Stimulated activated CD4-positive, alpha-beta T cell treated with anti-CD3 and anti-CD28 coated beads, Interleukin-4, amount 100 ng/mL, for 4 hours (primary cell): ENCODE results near the gene CILP.
A peak's percentile ranks its signal among the peaks of the same experiment; 100 is the strongest.
"Not testable (repeated sequence)": the region's sequence is repeated elsewhere in the genome, so short reads cannot be mapped to it uniquely, and the experiment has no call there.

Experiments
- DNase-seq, 2 experiments: peaks; one replicate each; pipeline ENCODE4 v3.0.0-alpha.2; 2020

CILP gene, protein sequence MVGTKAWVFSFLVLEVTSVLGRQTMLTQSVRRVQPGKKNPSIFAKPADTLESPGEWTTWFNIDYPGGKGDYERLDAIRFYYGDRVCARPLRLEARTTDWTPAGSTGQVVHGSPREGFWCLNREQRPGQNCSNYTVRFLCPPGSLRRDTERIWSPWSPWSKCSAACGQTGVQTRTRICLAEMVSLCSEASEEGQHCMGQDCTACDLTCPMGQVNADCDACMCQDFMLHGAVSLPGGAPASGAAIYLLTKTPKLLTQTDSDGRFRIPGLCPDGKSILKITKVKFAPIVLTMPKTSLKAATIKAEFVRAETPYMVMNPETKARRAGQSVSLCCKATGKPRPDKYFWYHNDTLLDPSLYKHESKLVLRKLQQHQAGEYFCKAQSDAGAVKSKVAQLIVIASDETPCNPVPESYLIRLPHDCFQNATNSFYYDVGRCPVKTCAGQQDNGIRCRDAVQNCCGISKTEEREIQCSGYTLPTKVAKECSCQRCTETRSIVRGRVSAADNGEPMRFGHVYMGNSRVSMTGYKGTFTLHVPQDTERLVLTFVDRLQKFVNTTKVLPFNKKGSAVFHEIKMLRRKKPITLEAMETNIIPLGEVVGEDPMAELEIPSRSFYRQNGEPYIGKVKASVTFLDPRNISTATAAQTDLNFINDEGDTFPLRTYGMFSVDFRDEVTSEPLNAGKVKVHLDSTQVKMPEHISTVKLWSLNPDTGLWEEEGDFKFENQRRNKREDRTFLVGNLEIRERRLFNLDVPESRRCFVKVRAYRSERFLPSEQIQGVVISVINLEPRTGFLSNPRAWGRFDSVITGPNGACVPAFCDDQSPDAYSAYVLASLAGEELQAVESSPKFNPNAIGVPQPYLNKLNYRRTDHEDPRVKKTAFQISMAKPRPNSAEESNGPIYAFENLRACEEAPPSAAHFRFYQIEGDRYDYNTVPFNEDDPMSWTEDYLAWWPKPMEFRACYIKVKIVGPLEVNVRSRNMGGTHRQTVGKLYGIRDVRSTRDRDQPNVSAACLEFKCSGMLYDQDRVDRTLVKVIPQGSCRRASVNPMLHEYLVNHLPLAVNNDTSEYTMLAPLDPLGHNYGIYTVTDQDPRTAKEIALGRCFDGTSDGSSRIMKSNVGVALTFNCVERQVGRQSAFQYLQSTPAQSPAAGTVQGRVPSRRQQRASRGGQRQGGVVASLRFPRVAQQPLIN

DNA sequence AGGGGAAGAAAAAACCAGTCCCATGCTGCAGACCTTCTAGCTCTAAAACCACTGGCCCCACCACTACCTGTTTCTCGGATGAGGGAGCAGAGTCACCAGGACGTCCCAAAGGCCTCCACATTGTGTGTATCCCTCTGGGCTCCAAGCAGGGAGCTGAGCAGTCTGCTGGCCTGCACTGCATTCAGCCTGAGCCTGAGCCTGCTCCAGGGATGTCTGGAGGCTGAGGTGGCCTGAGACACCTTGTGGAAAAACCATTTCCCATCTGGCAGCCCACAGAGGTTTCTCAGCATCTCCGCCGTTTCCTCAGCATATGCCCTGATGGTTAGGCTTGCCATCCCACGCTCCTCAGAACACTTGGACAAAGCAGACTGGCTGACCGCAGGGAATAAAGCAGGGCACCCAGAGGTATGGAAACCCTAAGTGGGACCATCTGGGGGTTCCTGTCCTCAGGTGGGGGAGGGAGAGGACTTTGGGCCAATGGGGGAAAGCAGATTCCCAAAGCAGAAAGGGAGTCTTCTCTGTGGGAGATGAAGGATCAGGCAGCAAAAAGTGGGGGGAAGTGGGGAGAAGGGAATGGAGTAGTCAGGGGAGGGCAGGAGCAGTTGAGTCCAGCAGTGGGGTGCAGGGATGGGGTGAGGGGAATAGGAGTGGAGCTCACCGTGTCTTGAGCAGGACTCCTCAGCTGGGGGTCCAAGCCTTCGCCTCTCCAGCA lies at the start of gene CILP:
CILP (minus strand) TSS at position 704 of the 712 bp plus-strand sequence. CDS start 1,718 bp downstream, outside the sequence.
- no peak for DNase-seq

GRCh38 chr15:65260968-65261367 lies 49.7 kb upstream of the CILP start:
- DNase-seq = no peak

GRCh38 chr15:65259367-65259797 lies 48.1 kb upstream of the CILP start:
- DNase-seq = no peak

GRCh38 chr15:65258375-65259262 lies 47.3 kb upstream of the CILP start:
- DNase-seq = no peak

GRCh38 chr15:65255486-65256140 lies 44.3 kb upstream of the CILP start:
- DNase-seq = no peak

- no peak for DNase-seq
Observed at GRCh38 chr15:65254758-65255157, 43.5 kb upstream of the CILP start.

DNA sequence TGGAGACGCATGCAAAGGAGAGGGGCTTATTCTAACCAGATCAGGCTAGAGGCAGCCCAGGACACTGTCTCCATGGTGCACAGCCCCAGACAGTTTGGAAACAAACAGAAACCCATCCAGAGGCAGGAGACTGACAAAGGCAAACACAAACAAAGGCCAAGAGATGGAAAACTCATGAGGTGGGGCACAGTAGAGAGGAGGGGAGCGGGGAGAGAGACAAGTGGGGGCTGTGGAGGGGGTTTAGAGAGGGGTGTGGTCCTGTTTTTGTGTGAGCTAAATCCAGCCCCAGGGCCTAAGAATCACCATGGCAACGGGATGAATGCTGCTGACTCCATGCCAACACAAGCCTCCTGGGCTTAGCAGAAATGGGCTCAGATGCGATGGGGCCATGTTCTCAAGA lies 43.1 kb upstream of the CILP start:
- DNase-seq = no peak

DNA sequence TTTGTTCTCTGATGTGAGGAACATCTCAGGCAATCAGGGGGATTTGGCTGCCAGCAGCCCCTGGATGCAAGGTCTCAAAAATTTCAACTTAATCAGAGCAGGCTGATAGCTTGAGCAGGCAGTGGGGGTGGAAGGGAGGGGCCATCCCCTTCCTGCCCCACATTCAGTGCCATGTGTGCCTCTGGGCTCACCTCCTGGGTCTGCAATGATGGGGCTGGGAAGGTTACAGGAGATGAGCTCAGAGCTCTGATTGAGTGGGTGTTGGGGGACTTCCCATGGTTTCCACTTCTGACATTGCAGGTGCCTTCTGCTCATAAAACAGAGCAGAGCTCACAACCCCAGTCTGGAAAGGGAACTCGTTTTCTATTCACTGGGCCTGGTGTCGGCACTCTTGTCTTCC lies 38.4 kb upstream of the CILP start:
- peak; percentile 57 to 77 for DNase-seq

DNA sequence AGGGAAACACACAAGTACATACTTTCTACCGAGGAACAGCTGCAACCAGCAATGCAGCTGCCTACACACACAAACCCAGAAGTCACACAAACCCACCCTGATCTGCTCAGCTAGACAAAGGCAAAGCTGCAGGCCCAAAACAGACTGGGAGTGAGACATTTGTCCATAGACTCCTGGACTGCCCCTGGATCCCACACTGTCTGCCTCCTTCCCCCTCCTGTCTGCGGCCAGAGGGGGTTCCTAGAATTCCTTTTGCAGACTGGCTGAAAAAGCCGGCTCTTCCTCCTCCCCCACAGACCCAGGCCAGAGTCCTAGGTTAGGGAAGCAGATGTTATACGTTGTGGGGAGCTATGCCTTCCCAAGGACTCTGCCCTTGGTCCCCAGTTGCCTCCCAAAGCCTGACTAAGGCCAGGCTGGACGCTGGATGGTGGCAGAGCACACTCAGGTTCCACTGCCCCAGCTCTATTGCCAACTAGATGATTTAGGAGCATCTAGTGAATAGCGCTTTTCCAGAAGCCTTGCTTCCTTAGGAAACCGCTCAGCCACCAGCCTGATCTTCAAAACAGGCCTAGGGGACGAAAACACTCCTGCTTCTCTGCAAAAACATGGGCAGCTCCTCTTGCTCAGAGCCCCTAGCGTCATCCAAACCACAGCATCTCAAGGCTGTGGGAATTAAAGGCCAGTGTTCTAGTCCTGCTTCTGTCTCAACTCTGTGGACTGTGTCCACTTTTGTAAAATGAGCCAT lies 37.4 kb upstream of the CILP start:
- DNase-seq = no peak

GRCh38 chr15:65246939-65247338 lies 35.7 kb upstream of the CILP start:
- no peak for DNase-seq

- DNase-seq = no peak
Observed at GRCh38 chr15:65246026-65246714, 34.9 kb upstream of the CILP start.

DNA sequence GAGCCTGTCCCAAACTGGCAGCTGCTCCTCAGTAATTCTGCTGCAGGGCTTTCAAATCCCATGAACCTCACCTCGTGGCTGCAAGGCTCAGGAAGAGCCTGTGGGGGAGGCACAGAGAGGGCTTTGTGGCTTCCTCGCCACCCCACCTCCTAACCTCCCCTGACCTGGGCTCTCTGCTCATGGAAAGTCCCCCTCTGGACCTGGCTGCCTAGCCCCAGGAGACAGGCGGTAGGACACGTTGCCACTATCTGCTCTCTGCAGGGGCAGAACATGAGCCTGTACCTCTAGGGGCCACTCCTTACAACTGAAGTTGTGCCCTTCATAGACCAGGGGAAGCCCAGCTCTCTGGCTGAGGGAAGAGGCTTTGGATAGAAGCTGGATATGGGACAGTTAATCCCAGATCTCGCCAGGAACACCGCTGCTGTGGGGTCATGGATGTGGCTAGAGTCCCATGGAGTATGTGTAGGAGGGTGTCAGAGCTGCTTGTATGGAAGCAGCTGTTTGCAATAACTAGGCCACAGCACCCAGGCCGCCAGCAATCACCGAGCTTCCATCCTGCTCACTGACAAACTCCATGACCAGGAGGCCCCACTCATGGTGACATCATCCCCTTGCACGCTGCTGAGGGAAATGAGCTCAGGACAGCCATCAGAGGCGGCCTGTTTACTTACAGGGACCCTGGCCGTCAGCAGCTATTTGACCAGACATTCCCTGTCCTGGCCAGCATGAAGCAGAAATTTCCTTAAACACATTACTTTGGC lies 34.0 kb upstream of the CILP start:
- no peak for DNase-seq

DNA sequence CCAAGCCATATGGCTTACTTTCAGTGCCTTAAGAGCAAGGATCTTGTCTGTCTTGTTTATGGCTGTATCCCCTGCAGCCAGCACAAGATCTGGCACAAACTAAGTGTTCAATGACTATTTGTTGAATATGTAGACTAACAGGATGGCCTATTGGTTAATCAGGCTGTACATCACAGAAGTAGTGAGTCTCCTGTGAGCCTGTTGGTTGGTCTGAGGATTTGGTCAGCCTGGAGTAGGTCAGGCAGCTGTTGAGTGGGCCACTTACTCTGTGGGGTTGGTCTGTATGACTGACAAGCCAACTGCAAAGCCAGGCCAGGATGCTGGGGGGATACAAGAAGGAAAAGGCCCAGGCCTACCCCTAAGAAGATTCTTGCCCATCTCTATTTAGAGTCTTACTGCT lies 33.4 kb upstream of the CILP start:
- DNase-seq = no peak

GRCh38 chr15:65236443-65236842 lies 25.2 kb upstream of the CILP start:
- not testable (repeated sequence) for DNase-seq

DNA sequence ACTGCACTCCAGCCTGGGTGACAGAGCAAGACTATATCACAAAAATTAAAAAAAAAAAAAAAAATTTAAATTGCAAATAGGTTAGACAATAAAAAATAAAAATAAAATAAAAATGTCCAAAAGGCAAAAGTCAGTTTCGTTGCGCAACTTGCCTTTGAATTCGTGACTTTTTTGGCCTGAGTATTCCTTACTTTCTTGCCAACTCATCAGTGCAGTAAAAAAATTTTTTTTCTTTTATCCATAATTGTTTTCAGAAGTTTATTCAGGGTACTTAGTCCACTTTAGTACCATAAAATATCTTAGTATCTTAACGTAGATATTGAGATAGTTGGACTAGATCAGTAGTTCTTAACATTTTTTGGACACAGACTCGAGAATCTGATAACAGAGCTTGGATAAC lies 22.4 kb upstream of the CILP start:
- no peak for DNase-seq

DNA sequence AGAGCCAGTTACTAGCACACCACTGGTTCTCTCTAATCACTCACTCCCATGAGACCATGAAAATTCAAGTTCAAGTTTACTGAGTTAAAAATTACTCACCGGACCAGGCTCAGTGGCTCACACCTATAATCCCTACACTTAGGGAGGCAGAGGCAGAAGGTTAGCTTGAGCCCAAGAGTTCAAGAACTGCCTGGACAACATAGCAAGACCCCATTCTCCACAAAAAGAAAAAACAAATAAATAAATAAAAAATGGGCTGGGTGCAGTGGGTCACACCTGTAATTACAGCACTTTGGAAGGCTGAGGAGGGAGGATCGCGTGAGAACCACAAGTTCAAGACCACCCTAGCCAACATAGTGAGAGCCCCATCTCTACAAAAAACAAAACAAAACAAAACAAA lies 21.2 kb upstream of the CILP start:
- no peak for DNase-seq

GRCh38 chr15:65231306-65231705 lies 20.0 kb upstream of the CILP start:
- DNase-seq = no peak

DNA sequence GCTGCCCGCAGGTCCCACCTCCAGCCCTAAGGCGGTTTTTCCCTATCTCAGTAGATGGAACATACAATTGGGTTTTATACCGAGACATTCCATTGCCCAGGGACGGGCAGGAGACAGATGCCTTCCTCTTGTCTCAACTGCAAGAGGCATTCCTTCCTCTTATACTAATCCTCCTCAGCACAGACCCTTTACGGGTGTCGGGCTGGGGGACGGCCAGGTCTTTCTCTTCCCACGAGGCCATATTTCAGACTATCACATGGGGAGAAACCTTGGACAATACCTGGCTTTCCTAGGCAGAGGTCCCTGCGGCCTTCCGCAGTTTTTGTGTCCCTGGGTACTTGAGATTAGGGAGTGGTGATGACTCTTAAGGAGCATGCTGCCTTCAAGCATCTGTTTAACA lies 15.6 kb upstream of the CILP start:
- DNase-seq = not testable (repeated sequence)

DNA sequence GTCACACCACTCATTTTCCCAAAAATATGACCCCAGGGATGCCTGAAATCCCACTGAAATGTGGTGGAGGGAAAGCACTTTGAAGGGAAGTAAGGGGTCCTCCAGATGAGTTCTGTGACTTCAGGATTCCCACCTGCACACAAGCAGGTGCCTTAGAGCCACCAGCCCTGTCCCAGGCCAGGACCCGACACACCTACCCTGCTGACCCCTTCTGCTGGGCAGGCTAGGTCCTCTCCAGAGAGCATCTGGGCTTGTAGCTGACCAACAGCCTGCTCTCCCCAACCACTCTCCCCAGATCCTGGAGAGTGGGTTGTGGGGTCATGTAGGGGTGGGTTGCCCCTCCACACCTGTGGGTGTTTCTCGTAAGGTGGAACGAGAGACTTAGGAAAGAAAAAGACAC lies 14.9 kb upstream of the CILP start:
- no peak for DNase-seq
